ENCODE results near the gene OGDHL.
"Not testable (repeated sequence)": the region's sequence is repeated elsewhere in the genome, so short reads cannot be mapped to it uniquely, and the experiment has no call there.

Gene OGDHL

GRCh38 chr10:49754951-49755350, 7.2 kb downstream of the OGDHL start:
- FAIRE-seq = not testable (repeated sequence)

DNA sequence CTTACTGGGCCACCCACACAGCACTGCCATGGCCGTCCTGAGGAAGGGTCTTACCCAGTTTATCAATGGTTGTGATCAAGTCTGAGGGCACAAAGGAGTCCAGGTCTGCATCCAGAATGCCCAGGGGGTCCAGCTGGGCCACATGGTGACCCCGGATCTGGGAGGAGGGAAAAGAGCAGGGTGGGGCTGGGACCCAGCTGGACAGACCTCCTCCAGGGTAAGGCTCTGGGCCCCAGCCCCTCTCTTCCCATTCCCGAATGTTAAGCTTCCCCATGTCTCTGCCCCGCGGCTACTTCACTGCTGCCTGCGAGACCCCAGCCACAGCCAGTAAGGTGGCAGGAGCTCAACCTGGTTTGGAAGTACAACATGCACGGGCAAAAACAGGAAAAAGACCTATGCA, 9.5 kb downstream of the OGDHL start:
- FAIRE-seq = no peak

DNA sequence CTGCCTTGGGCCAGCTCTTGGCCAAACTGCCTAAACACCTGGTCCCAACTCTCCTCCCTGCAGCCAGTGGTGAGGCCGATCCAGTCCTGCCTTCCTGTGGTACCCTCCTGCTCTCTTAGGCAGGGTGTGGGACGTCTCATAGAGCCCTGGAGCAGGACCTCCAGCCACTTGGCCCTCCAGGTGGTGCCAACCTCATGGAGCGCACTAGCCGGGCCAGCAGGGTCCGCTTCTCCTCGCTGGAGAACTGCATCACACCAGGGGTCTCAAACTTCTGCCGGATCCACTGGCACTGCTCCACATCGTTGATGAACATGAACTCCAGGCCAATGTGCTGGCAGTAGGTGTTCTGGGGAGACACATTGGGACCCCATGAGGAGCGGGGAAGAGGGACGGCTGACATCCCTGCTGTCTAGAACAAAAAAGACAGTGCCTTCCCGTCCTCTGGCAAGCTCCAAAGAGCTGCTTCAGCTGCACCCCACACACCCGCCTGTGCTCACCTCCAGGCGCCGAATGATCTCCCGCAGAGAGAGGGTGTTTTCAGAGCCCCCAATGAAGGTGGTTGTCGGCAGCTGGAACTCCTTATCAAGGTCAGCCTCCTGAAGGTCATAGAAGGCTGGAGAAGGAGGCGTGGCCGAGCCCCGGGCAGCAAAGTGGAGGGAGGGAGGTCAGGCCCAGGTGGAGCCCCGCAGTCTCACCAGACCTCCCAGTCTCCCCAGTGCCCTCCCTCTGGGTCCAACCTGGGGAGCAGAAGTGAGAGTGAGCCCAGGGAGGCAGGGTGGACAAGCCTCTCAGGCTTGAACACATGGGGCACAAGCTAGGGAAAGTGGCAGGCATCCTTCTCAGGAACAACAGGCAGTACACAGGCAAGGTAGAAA, 10.2 kb downstream of the OGDHL start:
- no peak for FAIRE-seq

GRCh38 chr10:49751216-49751615, 10.9 kb downstream of the OGDHL start:
- no peak for FAIRE-seq

DNA sequence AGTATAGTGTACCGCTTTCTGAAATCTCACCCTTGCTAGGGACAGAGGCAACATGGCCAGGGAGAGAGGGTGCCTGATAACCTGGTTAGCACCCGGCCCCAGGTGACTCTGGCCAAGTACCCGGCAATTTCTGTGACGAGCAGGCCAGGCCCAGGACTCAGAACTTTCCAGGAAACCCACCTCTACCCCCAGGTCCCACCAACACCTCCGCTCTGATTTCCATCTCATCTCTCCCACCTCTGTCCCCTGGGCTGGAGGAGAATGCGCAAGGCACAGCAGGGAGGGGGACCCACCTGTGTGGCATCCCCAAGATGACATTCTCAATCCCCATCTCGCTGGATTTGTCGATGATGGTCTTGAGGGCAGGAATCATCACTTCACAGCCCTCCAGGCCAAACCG, 11.6 kb downstream of the OGDHL start:
- no peak for FAIRE-seq

GRCh38 chr10:49749556-49750491, 12.3 kb downstream of the OGDHL start:
- no peak for FAIRE-seq

- FAIRE-seq = no peak
Observed at GRCh38 chr10:49749144-49749543, 13.0 kb downstream of the OGDHL start.

DNA sequence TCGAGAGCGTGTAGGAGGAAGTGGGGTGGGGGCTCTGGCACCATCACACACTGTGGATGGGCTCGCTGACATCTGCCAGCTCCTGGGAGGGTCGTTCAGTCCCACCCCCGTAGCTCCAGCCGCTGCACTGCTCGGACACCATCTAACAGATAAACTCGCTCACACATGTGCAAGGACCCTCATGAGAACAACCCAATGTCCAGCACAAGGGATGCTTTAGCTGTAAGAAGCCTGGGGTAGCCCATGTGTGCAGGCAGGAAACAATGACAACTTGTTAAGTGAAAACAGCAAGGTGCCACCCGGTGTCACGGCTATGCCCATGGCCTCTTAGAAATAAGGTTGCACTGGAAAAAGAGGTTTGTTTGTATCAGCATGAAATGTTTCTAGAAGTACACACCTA, 14.1 kb downstream of the OGDHL start:
- no peak for FAIRE-seq

- no peak for FAIRE-seq
Observed at GRCh38 chr10:49747303-49747646, 14.8 kb downstream of the OGDHL start.

DNA sequence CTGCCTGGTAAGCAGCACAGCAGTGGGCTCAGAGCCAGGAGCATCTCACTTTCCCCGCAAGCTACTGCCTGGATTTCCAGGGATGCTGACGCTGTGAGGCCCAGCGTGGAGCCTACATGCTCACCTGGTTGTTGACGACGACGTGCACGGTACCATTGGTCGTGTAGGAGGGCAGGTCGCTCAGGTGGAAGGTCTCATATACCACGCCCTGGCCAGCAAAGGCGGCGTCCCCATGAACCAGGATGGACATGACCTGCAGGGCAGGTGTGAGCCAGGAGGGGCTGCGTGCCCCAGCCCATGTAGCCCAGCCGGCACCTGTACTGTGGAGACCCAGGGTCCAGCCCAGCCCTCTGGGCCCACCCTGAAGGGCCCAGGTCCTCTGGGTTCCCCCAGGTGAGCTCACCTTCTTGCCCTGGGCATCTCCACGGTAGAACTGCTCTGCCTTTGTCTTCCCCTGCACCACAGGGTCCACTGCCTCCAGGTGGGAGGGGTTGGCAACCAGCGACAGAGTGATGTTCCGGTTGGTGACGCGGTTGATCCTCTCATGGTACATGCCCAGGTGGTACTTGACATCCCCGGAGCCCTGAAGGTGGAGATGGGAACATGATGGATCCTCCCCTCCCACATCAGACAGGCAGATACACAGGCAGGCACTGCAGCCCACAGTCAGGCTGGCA, 15.4 kb downstream of the OGDHL start:
- FAIRE-seq = no peak

DNA sequence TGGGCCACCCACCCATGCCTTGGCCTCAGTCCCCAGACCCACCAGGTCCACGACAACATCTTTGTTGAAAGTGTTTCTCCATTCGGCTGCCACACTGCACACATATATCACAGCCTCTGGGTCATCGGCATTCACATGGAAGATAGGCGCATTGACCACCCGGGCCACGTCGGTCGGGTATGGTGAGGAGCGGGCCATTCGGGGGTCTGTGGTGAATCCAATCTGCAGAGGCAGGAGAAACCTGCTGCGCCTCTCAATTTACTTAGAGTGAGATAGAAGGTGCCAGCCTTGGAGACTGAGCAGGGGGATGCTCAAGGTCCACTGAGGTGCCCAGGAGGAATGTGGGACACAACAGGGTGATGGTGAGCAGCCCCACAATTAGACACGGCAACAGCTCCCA, 16.4 kb downstream of the OGDHL start:
- FAIRE-seq = no peak

DNA sequence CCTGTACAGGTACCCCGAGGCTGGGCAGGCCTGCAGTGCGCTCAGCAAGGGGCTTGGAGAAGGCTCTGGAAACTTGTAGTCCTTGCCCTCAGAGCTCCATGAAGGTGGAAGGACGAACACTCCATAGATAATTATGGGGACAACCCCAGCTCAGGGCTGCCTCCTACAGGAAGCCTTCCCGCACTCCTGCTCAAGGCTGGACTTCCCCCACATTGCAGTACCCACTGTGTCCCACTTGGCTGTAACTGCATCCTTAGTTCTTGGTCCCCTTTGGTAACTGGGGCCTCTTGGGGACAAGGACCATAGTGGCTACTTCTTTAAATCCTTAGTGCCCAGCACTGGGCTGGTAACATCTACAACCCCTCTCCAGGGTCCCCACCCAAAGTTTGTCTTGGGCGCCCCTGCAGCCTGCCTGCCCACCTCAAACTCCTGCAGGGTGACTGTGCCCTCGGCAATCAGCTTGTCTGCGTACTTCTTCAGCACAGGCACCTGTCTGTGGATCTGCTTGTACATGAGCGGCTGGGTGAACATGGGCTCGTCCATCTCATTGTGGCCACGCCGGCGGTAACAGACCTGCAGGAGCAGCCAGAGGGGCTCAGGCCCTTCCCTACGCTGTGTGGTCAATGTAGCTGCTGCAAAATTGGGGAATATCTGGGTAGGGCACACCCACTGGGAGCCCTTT, 17.1 kb downstream of the OGDHL start:
- FAIRE-seq = no peak

- FAIRE-seq = no peak
Observed at GRCh38 chr10:49744091-49744685, 17.9 kb downstream of the OGDHL start.

- no peak for FAIRE-seq
Observed at GRCh38 chr10:49743464-49744075, 18.6 kb downstream of the OGDHL start.

GRCh38 chr10:49742683-49743463, 19.2 kb downstream of the OGDHL start:
- no peak for FAIRE-seq

DNA sequence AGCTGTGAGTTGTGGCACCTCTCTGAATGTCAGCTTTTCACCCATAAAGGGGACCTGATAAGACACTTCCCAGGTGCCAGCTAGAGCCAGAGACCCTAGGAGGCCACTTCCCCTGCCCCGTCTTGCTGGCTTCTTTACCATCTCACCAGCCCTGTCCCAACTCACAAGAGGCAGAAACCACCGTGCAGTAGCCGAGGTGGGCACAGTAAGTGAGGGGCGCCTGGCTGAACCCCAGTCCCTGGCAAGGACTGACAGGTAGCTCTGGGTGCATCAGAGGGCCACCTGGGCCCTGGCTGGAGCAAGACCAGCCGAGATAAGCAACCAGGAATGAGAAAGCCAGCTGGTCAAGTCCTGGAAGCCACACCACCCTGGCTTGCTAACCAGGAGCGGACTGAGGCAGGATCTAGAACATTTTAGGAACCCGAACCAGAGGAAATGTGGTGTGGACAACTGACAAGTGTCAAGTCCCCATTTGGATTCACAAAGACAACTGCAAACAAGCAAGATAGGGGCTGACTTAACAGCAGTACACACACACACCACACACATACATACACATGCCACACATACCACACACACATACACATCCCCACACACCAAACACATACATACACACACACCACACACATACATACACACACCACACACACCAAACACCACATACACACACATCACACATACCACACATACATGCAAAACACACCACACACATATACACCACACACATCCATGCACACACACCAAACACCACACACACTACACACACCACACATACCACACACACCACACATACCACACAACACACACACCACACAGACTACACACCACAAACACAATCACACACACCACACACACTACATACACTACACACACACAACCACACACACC, 20.8 kb downstream of the OGDHL start:
- FAIRE-seq = no peak

DNA sequence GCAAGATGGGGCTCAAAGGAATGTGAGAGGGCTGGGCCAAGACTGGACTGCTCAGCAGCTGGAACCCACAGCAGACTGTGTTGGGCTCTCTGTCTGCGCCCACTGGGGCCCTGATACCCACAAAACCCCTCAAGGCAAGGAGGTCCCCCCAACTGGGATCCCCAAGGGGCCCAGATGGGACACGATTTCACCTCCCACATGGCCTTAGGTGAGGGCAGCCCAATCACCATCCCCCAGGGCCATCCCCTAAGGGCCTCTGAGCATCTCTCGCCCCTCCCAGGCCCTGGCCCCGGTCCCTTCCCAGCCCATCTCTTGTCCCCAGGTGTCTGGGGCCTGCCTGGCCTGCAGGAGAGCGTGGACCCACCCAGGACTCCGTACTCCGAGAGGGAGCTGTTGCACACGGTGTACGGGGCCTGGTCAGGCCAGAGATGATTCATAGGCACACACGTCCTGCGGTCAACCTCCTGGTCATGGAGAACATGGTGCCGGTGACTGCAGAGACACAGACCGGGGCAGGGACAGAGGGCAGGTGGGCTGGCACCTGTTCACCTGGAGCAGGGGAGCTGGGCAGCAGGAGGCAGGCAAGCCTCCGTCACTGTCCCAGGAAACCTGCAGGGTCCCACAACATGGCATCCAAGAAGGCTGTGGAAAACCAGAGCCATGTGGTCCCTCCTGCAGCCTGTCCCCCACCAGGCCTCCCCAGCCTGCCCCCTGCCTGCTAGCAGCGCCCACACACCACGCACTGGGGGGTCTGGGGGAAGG, 21.6 kb downstream of the OGDHL start:
- no peak for FAIRE-seq

DNA sequence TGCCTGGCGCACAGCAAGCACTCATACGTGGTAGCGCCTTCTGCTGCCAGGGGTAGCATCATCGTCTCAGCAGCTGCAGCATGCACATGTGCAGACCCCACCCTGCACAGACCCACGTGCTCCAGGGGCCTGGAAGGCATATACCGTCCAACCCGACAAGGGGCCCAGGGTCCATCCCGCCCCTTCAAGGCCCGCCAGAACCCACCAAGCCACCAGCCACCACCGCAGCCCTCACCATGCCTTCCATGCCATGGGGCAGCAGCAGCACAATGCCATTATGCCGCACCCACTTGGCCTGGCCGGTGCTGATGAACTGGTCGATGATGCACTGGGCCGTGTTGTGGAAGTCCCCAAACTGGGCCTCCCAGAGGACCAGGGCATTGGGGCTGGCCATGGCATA, 22.7 kb downstream of the OGDHL start:
- no peak for FAIRE-seq
